Activated T-cell treated with anti-CD3 and anti-CD28 coated beads, Interleukin-2, amount 50 U/mL, for 72 hours (primary cell): ENCODE results near the gene ANGPTL5. TPM values are rescaled to one million over a fixed set of nuclear protein-coding genes. Genes with fewer than 3 reads are reported as not detected.
A peak's percentile ranks its signal among the peaks of the same experiment; 100 is the strongest.

Experiments
- ATAC-seq, 2 donors: fragments of 150-1000 bp; cut with Tn5 transposase; replicated peaks in 1 of 2; 2 replicates each; pipeline ENCODE4 v1.10.0; 2021; ENCODE audit warnings: moderate library complexity in 2 of 2, mild to moderate bottlenecking in 1 of 2
- DNase-seq, 2 donors: peaks; one replicate each; pipeline ENCODE4 v3.0.0; 2021 to 2022; ENCODE audit warnings: mixed read lengths in 1 of 2
- H3K27ac Mint-ChIP-seq: one replicate; pipeline ENCODE4 v1.8.0; 2022; ENCODE audit warnings: mild to moderate bottlenecking, moderate library complexity, mixed read lengths
- H3K27me3 Mint-ChIP-seq: one replicate; pipeline ENCODE4 v1.8.0; 2022; ENCODE audit warnings: low read depth, mixed read lengths
- H3K36me3 Mint-ChIP-seq, 2 donors: one replicate each; pipeline ENCODE4 v1.8.0; 2022; ENCODE audit warnings: mixed read lengths in 2 of 2, mild to moderate bottlenecking in 1 of 2; ENCODE audit not compliant: insufficient read depth in 2 of 2
- H3K4me1 Mint-ChIP-seq: one replicate; pipeline ENCODE4 v1.8.0; 2022; ENCODE audit warnings: low read depth, mixed read lengths
- H3K4me3 Mint-ChIP-seq, 2 donors: one replicate each; pipeline ENCODE4 v1.8.0; 2022; ENCODE audit warnings: mild to moderate bottlenecking in 2 of 2, mixed read lengths in 2 of 2, moderate library complexity in 2 of 2
- H3K9me3 Mint-ChIP-seq, 2 donors: one replicate each; pipeline ENCODE4 v1.8.0; 2022; ENCODE audit warnings: mixed read lengths in 2 of 2
- total RNA-seq, 2 donors: library from RNA; stranded (reverse); gene quantifications; one replicate each; pipeline ENCODE4 v1.2.3, GENCODE V29; 2022

Gene ANGPTL5
- total RNA-seq, 2 donors from 2014 or later, result not detected

DNA sequence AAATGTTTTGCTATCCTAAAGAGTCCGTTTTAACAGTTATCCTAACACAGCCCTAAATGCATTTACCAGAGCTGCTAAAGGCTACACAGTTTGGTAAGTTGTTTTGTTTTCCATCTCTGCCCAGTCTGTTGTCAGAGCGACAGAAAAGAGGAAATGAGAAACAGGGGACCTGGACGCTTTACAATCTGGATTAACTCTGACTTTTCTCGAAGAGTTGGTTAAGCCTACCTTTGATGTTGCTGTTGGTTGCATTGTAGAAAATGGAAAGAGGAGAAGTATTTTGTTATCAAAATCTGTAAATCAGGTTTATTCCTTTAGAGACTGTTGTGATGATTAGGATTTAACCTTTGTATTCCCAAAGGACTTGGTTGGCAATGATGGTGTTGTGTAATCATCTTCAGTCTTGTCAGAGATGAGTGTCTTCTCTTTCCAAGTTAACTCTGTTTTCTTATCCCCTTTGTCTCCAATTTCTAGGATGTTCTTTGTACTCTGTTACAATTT, 481 bp downstream of the ANGPTL5 start:
- H3K9me3 Mint-ChIP-seq, result no peaks in the 10 kb centered on the region
- no peak for ATAC-seq
- H3K27ac Mint-ChIP-seq, result peak overlapping the region; percentile 92

GRCh38 chr11:101914738-101915426, 1.4 kb downstream of the ANGPTL5 start, which contains the start of gene CEP126:
Gene CEP126, plus strand, starts transcription at chr11:101915010. Its CDS starts 275 bp downstream, at chr11:101915285.
- H3K4me1 Mint-ChIP-seq, result peaks cover 28% of the 10 kb centered on the region
- peak; percentile 95 to 96 for ATAC-seq
- H3K9me3 Mint-ChIP-seq, result no peaks in the 10 kb centered on the region
- peak within 1 kb of the TSS; percentile 97 for H3K4me3 Mint-ChIP-seq
- H3K27ac Mint-ChIP-seq, result peak within 1 kb of the TSS; percentile 92
- peak; percentile 93 to 95 for DNase-seq
- no peaks in the 10 kb centered on the region for H3K27me3 Mint-ChIP-seq
- no peaks in the 10 kb centered on the region for H3K36me3 Mint-ChIP-seq

More for the DNA sequence above, 481 bp downstream of the ANGPTL5 start:
- DNase-seq, result no peak
- H3K36me3 Mint-ChIP-seq, result no peaks in the 10 kb centered on the region
- H3K27me3 Mint-ChIP-seq, result no peaks in the 10 kb centered on the region
- peak overlapping the region; percentile 97 for H3K4me3 Mint-ChIP-seq
- H3K4me1 Mint-ChIP-seq, result peaks cover 28% of the 10 kb centered on the region

DNA sequence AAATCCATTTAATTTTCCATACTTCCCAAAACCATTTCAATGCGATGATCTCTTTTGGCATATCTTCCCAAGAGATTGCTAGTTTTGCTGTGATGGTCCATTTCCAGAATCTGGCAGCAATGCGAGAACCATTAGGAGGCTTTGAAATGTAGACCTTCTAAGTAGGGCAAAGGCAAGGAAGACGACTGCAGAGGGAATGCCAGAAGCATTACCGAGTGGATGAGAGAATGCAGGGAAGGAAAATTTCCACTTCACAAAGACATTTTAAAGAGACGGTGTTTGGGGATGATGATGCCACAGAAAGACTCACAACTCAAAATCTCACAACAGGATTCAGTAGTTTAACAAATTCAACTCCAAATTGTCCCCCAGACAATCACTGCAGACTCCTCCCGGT, 2.0 kb downstream of the ANGPTL5 start:
- Mint-ChIP-seq H3K36me3 (no peaks in the 10 kb centered on the region), H3K27ac (no peak overlapping the region)
- ATAC-seq, result no peak

DNA sequence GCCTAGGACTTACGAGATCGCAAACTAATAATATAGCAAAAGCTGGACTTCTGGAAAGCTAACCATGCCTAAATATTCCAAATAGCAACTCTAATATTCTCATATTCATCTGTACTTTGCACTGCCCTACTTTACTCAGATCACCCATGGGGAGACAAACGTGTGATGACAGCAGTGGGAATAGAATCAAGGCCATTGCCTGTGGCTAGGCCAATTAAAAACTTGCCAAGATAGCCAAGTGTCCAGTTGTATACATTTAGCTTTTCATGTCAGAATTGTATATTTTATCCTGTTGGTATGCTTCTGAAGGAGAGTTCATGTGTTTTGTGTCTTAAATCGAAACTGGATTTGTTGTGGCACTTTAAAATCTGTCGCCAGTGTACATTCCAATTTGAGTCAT, 2.7 kb downstream of the ANGPTL5 start:
- Mint-ChIP-seq H3K4me3 (peak overlapping the region in 1 of 2 donors; percentile 97), H3K27ac (no peak overlapping the region), H3K27me3 (no peaks in the 10 kb centered on the region), H3K4me1 (peaks cover 28% of the 10 kb centered on the region), H3K36me3 (no peaks in the 10 kb centered on the region), H3K9me3 (no peaks in the 10 kb centered on the region)
- ATAC-seq, result no peak
- no peak for DNase-seq

More for the DNA sequence above, 2.0 kb downstream of the ANGPTL5 start:
- no peak for DNase-seq
- peak overlapping the region; percentile 97 for H3K4me3 Mint-ChIP-seq
- H3K4me1 Mint-ChIP-seq, result peaks cover 28% of the 10 kb centered on the region
- H3K27me3 Mint-ChIP-seq, result no peaks in the 10 kb centered on the region
- no peaks in the 10 kb centered on the region for H3K9me3 Mint-ChIP-seq

GRCh38 chr11:101912823-101913284, 3.5 kb downstream of the ANGPTL5 start:
- Mint-ChIP-seq H3K4me1 (peaks cover 28% of the 10 kb centered on the region), H3K9me3 (no peaks in the 10 kb centered on the region), H3K4me3 (no peak overlapping the region), H3K27me3 (no peaks in the 10 kb centered on the region), H3K36me3 (no peaks in the 10 kb centered on the region), H3K27ac (no peak overlapping the region)
- DNase-seq (no peak), ATAC-seq (no peak)

DNA sequence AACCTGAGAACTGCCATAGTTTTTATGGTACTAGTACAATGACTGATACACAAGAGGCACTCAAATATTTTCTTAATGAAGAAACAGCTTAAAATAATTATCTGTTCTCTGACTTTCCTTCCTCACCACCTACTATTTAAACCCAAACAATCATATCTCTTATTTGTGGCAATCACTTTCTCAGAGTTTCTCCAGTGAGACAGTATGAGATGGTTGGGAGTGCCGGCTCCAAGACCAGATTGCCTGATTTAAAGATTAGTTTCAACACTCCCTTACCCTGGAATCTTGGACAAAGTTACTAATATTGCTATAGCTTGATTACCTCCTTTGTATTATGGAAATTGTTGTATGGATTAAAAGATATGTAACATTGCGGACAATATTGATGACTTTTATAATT, 7.2 kb downstream of the ANGPTL5 start:
- Mint-ChIP-seq H3K36me3 (no peaks in the 10 kb centered on the region), H3K4me1 (peaks cover 2% of the 10 kb centered on the region), H3K27me3 (peaks cover 8% of the 10 kb centered on the region), H3K4me3 (no peak overlapping the region), H3K9me3 (no peaks in the 10 kb centered on the region), H3K27ac (no peak overlapping the region)
- DNase-seq (no peak), ATAC-seq (no peak)

DNA sequence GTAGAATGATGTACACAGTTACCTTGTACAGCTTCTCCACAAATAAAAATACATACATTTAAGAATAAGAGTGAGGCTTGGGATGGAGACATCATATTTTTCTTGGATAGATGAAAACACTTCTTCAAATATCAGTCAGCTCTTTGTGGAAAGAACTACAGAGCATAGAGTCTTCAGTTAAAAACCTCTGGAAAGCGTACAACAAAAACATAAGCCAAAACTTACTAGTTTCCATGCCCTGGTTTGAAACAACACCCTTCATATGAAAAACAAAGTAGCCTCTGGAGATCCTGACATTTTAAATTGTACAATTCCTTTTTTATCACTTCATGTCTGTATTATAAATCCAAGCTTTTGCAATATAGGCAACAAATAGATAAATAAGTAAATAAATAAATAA, 8.5 kb downstream of the ANGPTL5 start:
- H3K36me3 Mint-ChIP-seq, result no peaks in the 10 kb centered on the region
- peaks cover 8% of the 10 kb centered on the region for H3K27me3 Mint-ChIP-seq
- ATAC-seq (no peak), DNase-seq (no peak)
- H3K9me3 Mint-ChIP-seq, result no peaks in the 10 kb centered on the region
- no peaks in the 10 kb centered on the region for H3K4me1 Mint-ChIP-seq
- no peak overlapping the region for H3K27ac Mint-ChIP-seq
- no peak overlapping the region for H3K4me3 Mint-ChIP-seq

GRCh38 chr11:101894505-101894904, 21.8 kb downstream of the ANGPTL5 start:
- no peaks in the 10 kb centered on the region for H3K4me1 Mint-ChIP-seq
- H3K36me3 Mint-ChIP-seq, result no peaks in the 10 kb centered on the region
- peaks cover 8% of the 10 kb centered on the region for H3K27me3 Mint-ChIP-seq
- no peak overlapping the region for H3K4me3 Mint-ChIP-seq
- ATAC-seq (no peak), DNase-seq (no peak)
- no peak overlapping the region for H3K27ac Mint-ChIP-seq
- H3K9me3 Mint-ChIP-seq, result no peaks in the 10 kb centered on the region

DNA sequence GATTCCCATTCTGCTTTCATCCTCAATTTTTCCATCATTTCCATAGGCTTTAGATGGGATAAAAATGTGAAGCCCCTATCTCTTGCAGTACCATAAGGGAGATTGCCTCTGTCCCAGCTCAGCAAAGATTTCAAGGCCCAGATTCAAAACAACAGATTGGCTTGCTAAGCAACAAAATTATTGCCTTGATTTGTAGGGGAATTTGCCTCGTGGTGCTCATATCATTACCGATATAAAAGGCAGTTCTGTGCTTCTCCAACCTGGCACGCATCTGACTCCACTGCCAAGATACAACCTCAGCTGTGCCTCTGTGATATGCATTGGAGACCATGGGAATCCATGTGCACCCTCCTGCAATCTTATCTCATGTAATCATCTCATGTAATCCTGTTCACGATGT, 26.6 kb downstream of the ANGPTL5 start:
- H3K4me3 Mint-ChIP-seq, result no peak overlapping the region
- H3K27ac Mint-ChIP-seq, result no peak overlapping the region
- H3K4me1 Mint-ChIP-seq, result no peaks in the 10 kb centered on the region
- H3K27me3 Mint-ChIP-seq, result no peaks in the 10 kb centered on the region
- H3K9me3 Mint-ChIP-seq, result no peaks in the 10 kb centered on the region
- DNase-seq, result no peak
- no peaks in the 10 kb centered on the region for H3K36me3 Mint-ChIP-seq
- no peak for ATAC-seq

GRCh38 chr11:101885631-101886030, 30.7 kb downstream of the ANGPTL5 start:
- DNase-seq (no peak), ATAC-seq (no peak)
- no peaks in the 10 kb centered on the region for H3K4me1 Mint-ChIP-seq
- no peak overlapping the region for H3K27ac Mint-ChIP-seq
- H3K27me3 Mint-ChIP-seq, result peaks cover 5% of the 10 kb centered on the region
- no peak overlapping the region for H3K4me3 Mint-ChIP-seq
- H3K36me3 Mint-ChIP-seq, result no peaks in the 10 kb centered on the region
- no peaks in the 10 kb centered on the region for H3K9me3 Mint-ChIP-seq

DNA sequence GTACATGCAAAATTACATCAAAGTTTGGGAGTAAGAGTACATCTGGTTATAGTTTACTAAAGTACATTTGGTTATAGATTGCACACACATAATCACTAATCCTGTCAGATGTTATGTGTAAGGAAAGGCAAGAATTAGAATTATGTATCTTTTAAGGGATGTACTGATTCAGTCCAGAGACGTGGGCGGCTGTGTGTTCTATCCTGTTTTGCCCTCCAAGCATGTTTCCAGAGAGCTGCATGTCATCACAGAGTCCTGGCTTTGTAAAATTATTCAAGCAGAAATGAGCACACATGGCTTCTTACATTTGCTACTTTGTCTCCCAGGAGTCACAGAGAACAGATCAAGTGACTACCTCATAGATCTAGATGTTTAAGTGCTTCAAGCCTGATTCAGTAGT, 34.7 kb downstream of the ANGPTL5 start:
- DNase-seq (no peak), ATAC-seq (no peak)
- Mint-ChIP-seq H3K4me1 (no peaks in the 10 kb centered on the region), H3K9me3 (no peaks in the 10 kb centered on the region), H3K27me3 (peaks cover 23% of the 10 kb centered on the region), H3K4me3 (no peak overlapping the region), H3K27ac (no peak overlapping the region), H3K36me3 (no peaks in the 10 kb centered on the region)

GRCh38 chr11:101880222-101880621, 36.1 kb downstream of the ANGPTL5 start:
- no peak for ATAC-seq
- Mint-ChIP-seq H3K36me3 (no peaks in the 10 kb centered on the region), H3K4me1 (no peaks in the 10 kb centered on the region), H3K4me3 (no peak overlapping the region), H3K27me3 (peaks cover 23% of the 10 kb centered on the region), H3K9me3 (no peaks in the 10 kb centered on the region), H3K27ac (no peak overlapping the region)
- DNase-seq, result no peak

GRCh38 chr11:101872171-101872882, 44.0 kb downstream of the ANGPTL5 start:
- H3K9me3 Mint-ChIP-seq, result no peaks in the 10 kb centered on the region
- no peaks in the 10 kb centered on the region for H3K4me1 Mint-ChIP-seq
- no peaks in the 10 kb centered on the region for H3K36me3 Mint-ChIP-seq
- peaks cover 5% of the 10 kb centered on the region for H3K27me3 Mint-ChIP-seq
- DNase-seq, result no peak
- ATAC-seq, result no peak
- H3K27ac Mint-ChIP-seq, result no peak overlapping the region
- no peak overlapping the region for H3K4me3 Mint-ChIP-seq
